Astrocyte of the spinal cord (primary cell): ENCODE measurements around the gene VSTM4.

Experiments used
- DNase-seq: peaks from one replicate; pipeline ENCODE4 v3.0.0; 2011; ENCODE audit warnings: low read depth, low spot score
- H3K4me3 ChIP-seq: 2 replicates; pipeline ENCODE4 v1.5.1; 2011; ENCODE audit warnings: low read depth, mild to moderate bottlenecking, low read length, moderate library complexity
- in situ Hi-C: cut with HindIII; loops from 2 replicates; pipeline ENCODE4 v1.10.0; 2017; ENCODE audit warnings: low sequenced_read_pairs
- TF ChIP-seq, protein P1 (sequence below): IDR thresholded peaks from 2 replicates; pipeline ENCODE4 v1.5.1; 2012; ENCODE audit warnings: low read depth, mild to moderate bottlenecking, low read length, inconsistent platforms

VSTM4 gene

GRCh38 chr10:49053053-49053997 lies 62.0 kb downstream of the VSTM4 start:
- TF ChIP-seq, protein P1, sequence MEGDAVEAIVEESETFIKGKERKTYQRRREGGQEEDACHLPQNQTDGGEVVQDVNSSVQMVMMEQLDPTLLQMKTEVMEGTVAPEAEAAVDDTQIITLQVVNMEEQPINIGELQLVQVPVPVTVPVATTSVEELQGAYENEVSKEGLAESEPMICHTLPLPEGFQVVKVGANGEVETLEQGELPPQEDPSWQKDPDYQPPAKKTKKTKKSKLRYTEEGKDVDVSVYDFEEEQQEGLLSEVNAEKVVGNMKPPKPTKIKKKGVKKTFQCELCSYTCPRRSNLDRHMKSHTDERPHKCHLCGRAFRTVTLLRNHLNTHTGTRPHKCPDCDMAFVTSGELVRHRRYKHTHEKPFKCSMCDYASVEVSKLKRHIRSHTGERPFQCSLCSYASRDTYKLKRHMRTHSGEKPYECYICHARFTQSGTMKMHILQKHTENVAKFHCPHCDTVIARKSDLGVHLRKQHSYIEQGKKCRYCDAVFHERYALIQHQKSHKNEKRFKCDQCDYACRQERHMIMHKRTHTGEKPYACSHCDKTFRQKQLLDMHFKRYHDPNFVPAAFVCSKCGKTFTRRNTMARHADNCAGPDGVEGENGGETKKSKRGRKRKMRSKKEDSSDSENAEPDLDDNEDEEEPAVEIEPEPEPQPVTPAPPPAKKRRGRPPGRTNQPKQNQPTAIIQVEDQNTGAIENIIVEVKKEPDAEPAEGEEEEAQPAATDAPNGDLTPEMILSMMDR: no peak
- in situ Hi-C loops: no loop called here

DNA sequence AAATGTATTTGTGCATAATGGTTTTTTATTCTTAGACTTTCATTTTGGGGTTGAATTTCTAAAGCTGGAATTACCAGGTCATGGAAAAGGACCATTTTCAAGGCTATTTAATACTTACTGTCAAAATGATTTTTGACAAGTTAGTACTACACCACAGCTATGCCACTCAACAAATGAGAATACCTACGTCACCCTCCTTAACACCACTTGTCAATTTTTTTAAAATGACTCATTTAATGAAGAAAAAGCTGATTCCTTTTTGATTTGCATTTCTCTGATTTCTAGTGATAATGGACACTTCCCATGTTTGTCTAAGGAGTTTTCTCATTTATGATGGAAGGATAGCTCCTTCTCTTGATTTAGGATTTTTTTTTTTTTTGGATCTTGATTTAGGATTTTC lies 63.3 kb downstream of the VSTM4 start:
- TF ChIP-seq, protein P1: no peak
- in situ Hi-C loops: no loop called here
- DNase-seq: no peak
- no peak overlapping the region for H3K4me3 ChIP-seq

More at GRCh38 chr10:49053053-49053997, 62.0 kb downstream of the VSTM4 start:
- no peak overlapping the region for H3K4me3 ChIP-seq
- no peak for DNase-seq

DNA sequence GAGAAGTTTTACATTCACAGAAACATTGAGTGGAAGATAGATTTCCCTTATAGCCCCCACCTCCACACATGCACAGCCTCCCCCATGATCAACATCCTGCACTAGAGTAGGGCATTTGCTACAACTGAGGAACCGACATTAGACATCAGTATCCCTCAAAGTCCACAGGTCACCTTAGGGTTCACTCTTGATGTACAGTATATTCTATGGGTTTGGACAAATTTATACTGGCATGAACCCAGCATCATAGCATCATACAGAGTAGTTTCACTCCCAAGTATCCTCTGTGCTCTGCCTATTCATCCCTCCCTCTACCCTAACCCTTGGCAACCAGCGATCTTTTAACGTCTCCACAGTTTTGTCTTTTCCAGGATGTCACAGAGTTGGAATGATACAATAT lies 64.4 kb downstream of the VSTM4 start:
- DNase-seq: no peak
- in situ Hi-C loops: no loop called here

GRCh38 chr10:49050366-49050765 lies 65.0 kb downstream of the VSTM4 start:
- TF ChIP-seq, protein P1: no peak
- no peak for DNase-seq
- in situ Hi-C loops: no loop called here
- no peak overlapping the region for H3K4me3 ChIP-seq

More for the DNA sequence above, 64.4 kb downstream of the VSTM4 start:
- no peak overlapping the region for H3K4me3 ChIP-seq
- TF ChIP-seq, protein P1: no peak

- no peak overlapping the region for H3K4me3 ChIP-seq
- TF ChIP-seq, protein P1: no peak
- in situ Hi-C loops: no loop called here
- no peak for DNase-seq
Observed at GRCh38 chr10:49049660-49050059, 65.7 kb downstream of the VSTM4 start.

- in situ Hi-C loops: no loop called here
Observed at GRCh38 chr10:49047128-49047639, 68.1 kb downstream of the VSTM4 start.

More at GRCh38 chr10:49047128-49047639, 68.1 kb downstream of the VSTM4 start:
- no peak for DNase-seq
- no peak overlapping the region for H3K4me3 ChIP-seq
- TF ChIP-seq, protein P1: no peak
